GM19328 (cell line): ENCODE data around the gene CECR2.
"Not testable (repeated sequence)": the region's sequence is repeated elsewhere in the genome, so short reads cannot be mapped to it uniquely, and the experiment has no call there.

Experiments used
- ATAC-seq: cut with Tn5 transposase; IDR thresholded peaks from one replicate; pipeline ENCODE4 v1.9.1; 2021; ENCODE audit warnings: mild to moderate bottlenecking, moderate library complexity; ENCODE audit not compliant: unreplicated experiment

CECR2 gene

DNA sequence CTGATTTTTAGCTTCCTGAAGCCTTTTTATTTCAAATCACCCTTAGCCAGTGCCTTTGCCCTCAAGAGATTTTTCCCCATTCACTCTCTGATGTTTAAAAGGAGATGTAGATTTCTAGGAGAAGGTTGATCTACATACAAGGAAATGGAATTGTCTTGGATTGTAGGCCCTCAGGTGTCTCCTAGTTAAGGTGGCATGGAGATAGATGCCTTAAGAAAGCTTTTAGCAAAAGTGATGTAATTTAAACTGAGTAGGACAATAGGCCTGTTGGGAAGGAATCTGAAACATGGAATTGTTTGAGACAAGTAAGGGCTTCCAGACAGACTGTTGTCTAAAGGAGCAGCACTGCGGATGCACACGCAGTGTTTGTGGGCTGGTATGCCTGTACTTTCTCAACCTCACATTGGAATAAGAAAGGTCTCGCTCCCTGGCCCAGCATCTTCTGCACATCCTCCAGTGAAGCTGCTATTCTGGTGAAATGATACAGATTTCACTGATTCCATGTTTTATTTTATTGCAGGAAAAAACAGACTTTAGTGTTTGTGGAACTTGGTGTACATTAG lies 124.2 kb downstream of the CECR2 start:
- ATAC-seq = no peak

DNA sequence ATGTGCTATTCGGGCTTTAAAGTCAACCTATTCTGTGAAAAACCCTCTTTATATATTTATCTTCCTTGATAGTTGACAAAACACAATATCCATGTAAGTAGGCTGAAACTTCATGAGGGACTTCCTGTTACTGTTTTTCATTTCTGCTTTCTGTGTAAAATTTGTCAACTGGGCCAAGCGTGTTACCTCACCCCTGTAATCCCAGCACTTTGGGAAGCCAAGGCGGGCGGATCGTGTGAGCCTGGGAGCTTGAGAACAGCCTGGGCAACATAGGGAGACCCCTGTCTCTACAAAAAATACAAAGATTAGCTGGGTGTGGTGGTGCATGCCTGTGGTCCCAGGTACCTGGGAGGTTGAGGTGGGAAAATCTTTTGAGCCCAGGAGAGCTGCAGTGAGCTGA lies 127.6 kb downstream of the CECR2 start:
- ATAC-seq = no peak

DNA sequence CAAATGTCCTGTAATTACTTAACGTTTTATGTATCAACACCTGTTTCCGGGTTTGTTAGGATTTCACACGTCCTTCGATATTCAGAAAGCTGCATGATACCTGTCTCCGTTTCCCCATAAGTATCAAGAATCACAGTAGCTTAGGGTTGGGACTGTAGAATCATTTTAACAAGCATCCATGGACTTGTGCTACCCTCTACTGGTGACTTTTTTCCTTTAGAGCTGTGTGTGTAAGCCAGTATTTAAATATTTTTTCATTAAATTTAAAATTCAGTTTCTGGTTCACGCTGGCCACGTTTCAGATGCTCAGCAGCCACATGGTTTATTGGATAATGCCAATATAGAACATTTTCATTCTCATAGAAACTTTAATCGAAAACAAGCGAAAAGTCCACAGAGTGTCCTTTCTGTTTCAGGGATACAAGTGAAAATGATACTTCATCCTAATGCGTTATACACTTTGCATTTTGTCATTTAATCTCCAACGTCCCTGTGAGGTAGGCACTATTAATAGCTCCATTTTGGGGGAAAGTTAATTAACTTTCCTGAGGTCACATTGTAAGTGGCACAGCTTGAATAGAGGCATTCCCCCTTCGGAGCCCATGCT lies 132.5 kb downstream of the CECR2 start:
- no peak for ATAC-seq

DNA sequence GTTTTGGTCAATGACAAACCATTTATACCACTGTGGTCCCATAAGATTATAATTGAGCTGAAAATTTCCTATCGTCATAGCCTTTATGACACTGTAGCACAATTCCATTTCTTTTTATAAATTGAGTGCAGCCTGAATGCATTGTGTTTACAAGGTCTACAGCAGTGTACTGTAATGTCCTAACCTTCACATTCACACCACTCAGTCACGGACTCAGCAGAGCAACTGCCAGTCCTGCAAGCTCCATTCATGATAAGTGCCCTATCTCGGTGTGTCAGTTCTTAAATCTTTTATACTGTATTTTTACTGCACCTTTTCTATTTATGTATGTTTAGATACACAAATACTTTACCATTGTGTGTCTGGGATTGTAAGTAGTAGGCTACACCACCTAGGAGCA lies 138.8 kb downstream of the CECR2 start:
- no peak for ATAC-seq

DNA sequence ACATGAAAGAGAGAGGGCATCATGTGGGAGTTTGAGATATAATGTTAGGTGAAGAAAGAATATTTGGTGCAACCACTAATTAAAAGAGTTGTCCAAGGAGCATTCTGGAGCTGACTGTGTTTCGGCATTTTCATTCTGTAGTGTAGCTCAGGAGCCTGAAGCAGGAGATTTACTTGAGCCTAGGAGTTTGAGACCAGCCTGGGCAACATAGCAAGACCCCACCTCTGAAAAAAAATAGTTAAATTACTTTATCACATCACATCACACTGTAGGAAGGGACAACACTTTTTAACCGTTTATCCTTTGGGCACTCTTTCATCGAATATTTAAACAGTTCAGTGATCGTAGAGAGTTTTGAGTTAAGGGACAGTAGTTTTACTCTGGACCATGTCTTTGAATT lies 143.7 kb downstream of the CECR2 start:
- ATAC-seq = no peak

DNA sequence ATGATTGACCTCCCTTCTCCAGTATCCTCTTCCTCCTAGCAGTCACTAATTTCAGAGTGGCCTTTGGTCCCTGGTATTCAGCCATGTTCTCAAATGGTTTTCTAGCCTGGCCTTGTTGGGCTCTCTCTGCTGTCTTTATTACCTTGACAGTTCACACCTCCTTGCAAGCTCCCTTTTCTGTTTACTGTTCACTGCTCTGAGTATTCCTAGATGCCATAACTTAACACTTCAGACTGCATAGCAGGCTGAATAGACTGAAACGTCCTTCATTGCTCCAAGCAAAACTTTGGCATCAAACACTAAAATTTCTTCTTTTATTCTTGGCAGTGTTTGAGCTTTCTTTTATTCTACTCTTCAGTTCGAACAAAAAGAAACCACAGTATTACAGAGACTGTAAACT lies 144.4 kb downstream of the CECR2 start:
- no peak for ATAC-seq

DNA sequence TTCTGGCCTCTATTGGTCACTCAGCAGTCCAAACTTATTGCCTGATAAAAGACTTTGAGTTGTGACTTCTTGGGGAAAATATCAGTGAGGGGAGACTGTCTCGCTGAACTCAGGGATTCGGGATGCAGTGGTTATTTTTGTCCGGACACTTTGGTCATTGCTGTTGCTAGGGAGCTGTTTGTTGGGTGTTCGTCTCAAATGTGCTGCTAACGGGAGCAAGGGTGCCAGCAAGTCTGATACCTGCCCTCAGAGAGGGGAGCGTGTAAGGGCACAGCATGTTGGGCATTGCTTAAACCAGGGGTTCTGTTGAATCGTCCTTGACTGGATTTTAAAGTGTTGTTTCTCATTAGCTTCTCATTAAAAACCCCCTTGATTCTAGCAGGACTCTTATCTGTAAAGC lies 144.8 kb downstream of the CECR2 start:
- no peak for ATAC-seq

DNA sequence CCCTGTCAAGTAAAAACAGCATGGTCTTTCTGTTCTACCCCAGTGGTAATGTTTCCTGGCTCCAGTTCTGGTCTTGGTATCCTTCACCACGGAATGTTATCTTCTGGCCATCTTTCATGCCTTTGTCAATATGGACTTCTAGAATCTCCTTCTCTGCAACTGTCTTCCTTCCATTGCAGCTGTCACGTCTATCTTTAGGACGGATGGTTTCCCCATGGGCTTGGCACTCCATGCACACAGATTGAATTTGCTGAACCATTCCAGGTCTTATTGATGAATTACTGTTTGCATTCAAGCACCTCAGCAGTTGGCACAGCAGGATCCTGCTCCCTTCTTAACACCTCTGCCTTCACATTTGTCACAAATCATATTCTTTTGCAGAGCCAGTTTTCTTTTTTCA lies 149.1 kb downstream of the CECR2 start:
- ATAC-seq = no peak

DNA sequence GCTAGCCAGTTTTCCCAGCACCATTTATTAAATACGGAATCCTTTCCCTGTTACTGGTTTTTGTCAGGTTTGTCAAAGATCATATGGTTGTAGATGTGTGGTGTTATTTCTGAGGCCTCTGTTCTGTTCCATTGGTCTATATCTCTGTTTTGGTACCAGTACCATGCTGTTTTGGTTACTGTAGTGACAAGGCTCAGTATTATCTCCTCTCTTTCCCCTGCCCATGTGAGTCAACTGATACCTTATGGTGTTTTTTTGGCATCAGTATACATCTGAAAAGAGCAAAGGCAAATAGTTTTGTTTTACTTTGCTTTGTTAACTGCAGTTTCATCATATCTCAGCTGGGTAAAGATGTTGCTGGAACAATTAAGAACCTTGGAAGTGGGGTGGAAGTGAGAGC lies 152.7 kb downstream of the CECR2 start:
- ATAC-seq = not testable (repeated sequence)

DNA sequence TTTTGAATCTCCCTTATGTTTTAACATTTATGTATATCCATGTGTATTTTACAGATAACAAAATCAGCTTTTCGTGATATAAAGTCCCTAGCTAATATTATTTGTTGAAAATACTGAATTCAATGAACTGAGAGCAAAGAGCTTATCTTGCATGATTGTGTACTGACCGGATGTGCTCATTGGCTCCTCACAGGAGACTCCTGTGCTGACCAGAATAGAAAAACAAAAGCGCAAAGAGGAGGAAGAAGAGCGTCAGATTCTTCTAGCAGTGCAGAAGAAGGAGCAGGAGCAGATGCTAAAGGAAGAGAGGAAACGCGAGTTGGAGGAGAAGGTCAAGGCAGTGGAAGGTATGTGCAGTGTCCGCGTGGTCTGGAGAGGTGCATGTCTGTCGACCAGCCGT lies 154.7 kb downstream of the CECR2 start:
- ATAC-seq = no peak

DNA sequence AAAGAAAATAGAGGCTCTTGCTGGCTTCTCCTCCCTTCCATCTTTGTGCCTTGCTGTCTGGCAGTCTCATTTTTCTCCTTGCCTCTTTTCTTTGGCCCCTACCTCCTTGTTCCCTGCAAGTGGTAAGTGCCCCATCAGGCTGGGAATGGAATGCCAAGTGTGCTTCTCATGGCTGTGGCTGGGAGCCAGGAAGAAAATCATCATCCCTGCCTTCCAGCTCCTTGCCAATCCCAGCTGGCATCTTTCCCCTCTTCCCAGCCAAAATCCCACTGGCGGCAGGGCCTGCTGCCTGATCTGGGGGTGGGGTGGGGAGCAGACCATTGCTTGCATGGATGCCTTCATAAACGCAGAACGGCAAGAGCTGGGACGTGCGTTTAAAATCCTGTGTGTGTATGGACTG lies 167.0 kb downstream of the CECR2 start:
- no peak for ATAC-seq

DNA sequence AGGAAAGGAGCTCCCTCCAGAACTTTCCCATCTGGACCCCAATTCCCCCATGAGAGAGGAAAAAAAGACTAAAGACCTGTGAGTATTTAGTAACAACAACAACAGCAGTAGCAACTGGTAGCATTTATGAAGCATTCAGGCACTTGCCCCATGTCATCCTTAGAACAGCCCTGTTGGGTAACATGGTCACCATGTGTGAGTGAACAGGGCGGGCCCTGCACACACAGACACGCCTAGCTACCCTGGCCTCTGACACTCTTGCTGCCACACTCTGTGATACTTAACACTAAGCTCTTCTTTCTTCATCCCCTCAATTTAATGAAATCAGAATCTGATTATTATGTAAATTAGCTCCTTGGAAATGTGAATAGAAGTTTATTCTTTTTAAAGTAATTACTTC lies 167.9 kb downstream of the CECR2 start:
- ATAC-seq = no peak

DNA sequence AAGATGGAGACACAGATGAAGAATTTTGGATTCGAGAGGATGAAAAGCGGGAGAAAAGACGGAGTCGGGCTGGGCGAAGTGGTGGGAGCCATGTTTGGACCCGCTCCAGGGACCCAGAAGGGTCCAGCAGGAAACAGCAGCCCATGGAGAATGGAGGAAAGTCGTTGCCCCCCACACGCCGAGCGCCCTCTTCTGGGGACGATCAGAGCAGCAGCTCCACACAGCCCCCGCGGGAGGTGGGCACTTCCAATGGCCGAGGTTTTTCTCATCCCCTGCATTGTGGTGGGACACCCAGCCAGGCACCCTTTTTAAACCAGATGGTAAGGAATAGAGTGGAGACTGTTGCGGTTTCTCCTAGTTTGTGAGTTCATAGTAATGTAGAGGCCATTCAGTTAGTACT lies 171.2 kb downstream of the CECR2 start:
- no peak for ATAC-seq

DNA sequence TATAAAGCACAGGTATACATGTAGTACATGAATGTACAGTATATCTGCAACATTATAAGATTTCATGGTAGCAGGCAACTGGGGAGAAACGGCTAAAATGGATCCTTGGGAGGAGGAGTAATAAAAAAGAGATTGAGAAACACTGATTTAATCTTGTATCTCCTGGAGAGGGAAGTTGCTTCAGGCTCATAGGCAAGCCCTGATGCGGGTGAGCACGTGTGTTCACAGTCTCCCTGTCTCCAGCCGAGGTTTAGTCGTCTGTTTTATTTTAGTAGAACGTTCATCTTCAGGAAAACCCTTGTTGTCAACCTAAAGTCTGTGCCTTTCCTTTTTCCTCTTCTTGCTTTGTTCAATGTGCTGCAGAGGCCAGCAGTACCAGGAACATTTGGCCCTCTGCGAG lies 172.2 kb downstream of the CECR2 start:
- ATAC-seq = no peak

DNA sequence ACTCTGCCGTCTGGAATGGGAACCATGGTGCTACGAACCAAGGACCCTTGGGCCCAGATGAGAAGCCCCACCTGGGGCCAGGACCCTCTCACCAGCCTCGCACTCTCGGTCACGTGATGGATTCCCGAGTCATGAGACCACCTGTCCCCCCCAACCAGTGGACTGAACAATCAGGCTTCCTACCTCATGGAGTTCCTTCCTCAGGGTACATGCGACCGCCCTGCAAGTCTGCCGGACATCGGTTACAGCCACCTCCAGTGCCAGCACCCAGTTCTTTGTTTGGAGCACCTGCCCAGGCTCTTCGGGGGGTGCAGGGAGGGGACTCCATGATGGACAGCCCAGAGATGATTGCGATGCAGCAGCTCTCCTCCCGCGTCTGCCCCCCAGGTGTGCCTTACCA lies 173.2 kb downstream of the CECR2 start:
- no peak for ATAC-seq

DNA sequence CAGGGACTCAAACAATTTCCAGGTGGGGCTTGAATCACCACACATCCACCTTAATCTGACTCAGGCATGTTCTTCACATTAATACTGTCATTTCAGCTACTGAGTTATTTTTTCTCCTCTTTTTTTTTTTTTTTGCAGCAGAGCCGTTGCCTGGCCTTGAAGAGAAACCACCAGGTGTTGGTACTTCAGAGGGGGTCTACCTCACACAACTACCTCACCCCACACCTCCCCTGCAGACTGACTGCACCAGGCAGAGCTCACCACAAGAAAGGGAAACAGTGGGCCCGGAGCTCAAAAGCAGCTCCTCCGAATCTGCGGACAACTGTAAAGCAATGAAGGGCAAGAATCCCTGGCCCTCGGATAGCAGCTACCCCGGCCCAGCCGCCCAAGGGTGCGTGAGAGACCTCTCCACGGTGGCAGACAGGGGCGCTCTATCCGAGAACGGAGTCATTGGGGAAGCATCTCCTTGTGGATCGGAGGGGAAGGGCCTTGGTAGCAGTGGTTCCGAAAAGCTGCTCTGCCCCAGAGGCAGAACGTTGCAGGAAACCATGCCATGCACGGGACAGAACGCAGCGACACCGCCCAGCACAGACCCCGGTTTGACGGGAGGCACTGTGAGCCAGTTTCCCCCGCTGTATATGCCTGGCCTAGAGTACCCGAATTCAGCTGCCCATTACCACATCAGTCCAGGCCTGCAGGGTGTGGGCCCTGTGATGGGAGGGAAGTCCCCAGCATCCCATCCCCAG lies 178.9 kb downstream of the CECR2 start:
- ATAC-seq = no peak

DNA sequence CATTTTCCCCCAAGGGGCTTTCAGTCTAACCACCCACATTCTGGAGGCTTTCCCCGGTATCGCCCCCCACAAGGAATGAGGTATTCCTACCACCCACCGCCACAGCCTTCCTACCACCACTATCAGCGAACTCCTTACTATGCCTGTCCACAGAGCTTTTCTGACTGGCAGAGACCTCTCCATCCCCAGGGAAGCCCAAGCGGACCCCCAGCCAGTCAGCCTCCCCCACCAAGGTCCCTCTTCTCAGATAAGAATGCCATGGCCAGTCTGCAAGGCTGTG lies 179.4 kb downstream of the CECR2 start:
- no peak for ATAC-seq

DNA sequence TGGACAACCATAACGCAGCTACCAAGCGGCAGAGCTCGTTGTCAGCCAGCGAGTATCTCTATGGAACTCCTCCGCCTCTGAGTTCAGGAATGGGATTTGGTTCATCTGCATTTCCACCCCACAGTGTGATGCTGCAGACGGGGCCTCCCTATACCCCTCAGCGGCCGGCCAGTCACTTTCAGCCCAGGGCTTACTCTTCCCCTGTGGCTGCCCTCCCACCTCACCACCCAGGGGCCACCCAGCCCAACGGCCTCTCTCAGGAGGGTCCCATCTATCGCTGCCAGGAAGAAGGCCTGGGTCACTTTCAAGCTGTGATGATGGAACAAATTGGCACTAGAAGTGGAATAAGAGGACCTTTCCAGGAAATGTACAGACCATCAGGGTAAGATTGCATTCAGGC lies 179.9 kb downstream of the CECR2 start:
- ATAC-seq = no peak

DNA sequence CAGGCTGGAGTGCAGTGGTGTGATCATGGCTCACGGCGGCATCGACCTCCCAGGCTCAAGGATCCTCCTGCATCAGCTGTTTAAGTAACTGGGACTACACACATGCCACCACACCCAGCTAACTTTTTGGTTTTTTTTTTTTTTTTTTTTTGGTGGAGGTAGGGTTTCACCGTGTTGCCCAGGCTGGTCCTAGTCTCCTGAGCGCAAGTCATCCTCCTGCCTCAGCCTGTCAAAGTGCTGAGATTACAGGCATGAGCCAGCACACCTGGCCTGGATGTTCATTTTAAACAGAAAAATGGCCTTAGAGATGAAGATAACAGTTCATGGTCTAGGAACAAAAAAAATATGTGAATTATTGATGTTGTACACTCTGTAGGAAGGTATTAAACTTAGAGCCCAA lies 180.4 kb downstream of the CECR2 start:
- ATAC-seq = no peak

DNA sequence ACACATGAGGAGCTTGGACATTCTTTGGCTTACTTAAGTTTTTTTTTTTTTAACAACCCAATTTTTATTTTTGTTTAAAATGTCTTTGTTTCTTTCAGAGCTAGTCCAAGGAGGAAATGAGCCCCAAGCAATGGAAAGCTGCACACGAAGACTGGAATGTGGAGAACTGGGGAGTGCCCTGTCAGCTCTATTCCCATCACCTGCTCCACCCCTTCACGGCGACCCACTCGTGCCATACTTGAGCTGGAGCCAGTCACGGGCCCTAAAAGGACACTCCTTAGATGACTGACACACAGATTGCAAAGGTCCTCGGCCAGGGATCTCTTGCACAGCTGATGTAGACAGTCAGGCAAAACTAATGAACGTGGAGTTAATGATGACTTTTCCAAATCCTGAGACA lies 183.5 kb downstream of the CECR2 start:
- ATAC-seq = no peak

DNA sequence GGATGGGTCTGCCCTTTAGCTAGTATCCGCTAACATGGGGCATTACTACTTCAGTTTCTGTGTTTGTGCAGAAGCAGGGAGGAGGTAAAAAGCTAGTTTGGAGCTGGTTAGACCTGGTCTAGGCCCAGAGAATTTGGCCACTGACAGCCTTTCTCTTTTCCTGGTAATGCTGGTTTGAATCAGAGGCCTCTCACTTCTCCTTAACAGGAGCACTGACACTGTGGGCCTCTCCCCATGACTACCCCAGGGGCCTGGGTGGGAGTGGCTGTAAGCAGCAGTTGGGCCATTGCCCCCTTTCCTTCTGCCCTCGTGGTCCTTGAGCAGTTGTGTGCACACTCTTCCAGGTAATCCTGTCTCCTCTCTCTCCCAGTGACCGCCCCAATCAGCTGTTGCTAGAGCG lies 185.6 kb downstream of the CECR2 start:
- ATAC-seq = no peak

DNA sequence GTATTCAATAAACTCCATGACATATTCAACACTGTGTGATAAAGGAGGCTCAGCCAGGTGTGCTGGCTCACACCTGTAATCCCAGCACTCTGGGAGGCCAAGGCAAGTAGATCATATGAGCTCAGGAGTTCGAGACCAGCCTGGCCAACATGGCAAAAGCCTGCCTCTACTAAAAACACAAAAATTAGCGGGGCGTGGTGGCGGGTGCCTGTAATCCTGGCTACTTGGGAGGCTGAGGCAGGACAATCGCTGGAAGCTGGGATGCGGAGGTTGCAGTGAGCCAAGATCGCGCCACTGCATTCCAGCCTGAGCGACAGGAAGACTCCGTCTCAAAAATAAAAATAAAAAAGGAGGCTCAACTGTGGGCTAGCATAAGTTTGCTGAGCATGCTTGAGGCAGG lies 189.9 kb downstream of the CECR2 start:
- ATAC-seq = no peak
